Ammon's horn (tissue), 1 donor: Measurements from ENCODE around the gene ZHX3.

Experiments
- DNase-seq: peaks from one replicate; pipeline ENCODE4 v3.0.0-alpha.2; 2016; ENCODE audit warnings: low spot score

Gene ZHX3, protein sequence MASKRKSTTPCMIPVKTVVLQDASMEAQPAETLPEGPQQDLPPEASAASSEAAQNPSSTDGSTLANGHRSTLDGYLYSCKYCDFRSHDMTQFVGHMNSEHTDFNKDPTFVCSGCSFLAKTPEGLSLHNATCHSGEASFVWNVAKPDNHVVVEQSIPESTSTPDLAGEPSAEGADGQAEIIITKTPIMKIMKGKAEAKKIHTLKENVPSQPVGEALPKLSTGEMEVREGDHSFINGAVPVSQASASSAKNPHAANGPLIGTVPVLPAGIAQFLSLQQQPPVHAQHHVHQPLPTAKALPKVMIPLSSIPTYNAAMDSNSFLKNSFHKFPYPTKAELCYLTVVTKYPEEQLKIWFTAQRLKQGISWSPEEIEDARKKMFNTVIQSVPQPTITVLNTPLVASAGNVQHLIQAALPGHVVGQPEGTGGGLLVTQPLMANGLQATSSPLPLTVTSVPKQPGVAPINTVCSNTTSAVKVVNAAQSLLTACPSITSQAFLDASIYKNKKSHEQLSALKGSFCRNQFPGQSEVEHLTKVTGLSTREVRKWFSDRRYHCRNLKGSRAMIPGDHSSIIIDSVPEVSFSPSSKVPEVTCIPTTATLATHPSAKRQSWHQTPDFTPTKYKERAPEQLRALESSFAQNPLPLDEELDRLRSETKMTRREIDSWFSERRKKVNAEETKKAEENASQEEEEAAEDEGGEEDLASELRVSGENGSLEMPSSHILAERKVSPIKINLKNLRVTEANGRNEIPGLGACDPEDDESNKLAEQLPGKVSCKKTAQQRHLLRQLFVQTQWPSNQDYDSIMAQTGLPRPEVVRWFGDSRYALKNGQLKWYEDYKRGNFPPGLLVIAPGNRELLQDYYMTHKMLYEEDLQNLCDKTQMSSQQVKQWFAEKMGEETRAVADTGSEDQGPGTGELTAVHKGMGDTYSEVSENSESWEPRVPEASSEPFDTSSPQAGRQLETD

DNA sequence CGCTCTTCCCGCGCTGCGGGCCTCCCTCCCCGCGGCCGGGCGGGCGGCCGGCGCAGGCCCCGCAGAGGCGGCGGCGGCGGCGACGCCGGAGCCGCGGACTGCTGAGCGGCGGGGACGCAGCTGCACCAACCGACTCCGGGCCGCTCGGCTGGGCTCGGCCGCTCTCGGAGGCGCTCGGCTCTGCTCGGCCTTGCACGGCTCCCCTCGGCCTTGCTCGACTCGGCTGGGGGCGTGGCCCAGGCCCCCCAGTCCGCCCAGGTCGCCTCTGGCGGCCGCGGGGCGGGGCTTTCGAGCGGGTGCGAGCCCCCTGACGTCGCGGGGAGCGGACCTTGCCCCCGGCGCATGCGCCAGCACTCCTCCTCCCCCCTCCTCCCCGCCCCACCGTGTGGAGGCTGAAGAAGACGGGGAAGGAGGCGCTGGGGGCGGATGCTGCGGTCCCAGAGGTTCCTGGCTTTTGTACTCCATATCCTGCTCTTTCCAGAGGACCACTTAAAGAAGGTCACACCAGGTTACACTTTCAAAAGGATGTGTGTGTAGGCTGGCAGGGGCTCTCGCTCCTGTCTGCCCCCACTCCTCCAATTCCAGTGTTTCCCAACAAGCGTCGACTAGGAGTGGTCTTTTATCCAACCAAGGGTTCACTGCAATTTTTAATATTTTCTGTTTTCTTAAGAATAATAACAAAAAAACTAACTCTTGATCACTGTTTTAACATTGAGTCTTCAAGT is at the start of gene ZHX3:
TSS of gene ZHX3 (minus strand) at position 186 of the 725 bp plus-strand sequence. CDS start 112,815 bp downstream, outside the sequence.
- DNase-seq: peak; percentile 96

GRCh38 chr20:41367393-41367695 is 49.8 kb upstream of the ZHX3 start:
- no peak for DNase-seq

GRCh38 chr20:41366546-41367392 is 49.2 kb upstream of the ZHX3 start, which contains the start of gene EMILIN3:
TSS of gene EMILIN3 (minus strand) at chr20:41366818. CDS start at chr20:41366634, 184 bp downstream.
- no peak for DNase-seq

GRCh38 chr20:41365777-41366545 is 48.4 kb upstream of the ZHX3 start:
- DNase-seq: no peak

DNA sequence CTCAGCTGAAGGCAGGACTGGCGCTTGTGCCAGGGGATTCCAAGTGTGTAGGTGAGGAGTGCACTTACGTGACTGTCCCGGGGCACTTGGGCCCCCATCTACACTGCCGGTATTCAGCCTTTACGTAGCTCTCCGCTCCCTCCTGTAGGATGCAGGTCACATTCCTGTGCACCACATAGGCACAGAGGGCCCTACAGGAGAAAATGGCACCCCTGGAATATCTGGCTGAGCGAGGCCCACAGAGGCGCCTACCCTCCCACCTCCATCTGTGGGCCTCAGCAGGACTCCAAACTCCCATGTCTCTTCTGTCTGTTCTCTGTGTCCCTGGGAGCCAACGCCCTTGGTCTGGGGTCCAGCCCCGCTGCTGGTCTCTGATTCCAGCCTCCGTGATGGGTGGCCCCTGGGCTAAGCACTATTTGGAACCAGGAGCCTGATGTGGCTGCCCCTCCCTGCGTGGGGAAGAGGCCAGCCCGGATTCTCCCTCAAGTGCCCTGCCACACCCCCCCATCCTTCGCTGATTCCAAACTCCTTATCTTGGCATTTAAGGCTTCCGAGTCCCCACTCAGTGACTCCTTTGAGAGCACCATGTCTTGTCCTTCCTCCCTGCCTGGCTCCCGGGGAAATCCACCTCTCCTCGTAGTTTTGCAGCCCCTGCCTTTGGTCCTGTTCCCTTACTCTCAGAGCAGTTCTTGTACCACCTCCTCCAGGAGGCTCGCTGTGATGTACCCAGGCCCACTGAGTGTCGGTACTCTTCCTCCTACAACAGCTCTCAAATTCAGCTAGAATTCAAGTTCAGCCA is 47.6 kb upstream of the ZHX3 start:
- DNase-seq: no peak

- DNase-seq: no peak
These were observed 46.8 kb upstream of the ZHX3 start for GRCh38 chr20:41364236-41364855.

DNA sequence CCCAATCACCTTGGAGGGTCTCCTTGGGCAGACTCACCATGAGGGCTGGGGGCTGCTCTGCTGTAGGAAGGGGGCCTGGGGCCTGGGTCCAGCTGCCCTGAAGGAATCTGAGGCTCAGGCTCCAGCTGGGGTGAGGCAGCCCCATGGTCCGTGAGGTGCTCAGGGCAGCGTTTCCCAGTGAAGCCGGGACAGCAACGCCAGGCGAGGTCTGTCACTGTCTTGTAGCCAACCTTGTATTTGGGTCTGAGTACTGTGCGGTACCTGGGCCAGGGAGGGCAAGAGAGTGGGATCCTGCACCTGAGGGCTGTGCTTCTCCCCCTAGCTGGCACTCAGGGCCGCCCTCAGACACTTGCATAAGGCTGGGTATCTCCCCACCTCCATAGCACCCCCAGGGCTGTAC is 46.1 kb upstream of the ZHX3 start:
- DNase-seq: no peak

DNA sequence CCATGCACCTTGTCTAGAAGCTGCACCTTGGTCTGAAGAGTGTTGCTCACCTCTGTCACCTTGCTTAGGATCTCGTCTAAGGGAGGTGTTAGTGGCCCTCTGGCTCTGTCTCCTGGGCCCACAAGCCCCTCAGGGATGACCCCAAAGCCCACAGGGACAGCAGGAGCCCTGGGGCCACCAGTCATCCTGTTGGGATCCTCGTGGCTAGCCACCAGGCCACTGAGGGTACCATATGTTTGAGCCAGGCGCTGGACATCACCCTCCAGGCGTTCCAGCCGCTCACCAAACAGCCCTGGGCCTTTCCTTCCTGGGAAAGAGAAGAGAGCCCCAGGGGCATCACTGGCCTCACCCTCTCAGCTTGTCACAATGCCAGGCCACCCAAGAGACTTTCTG is 45.2 kb upstream of the ZHX3 start:
- no peak for DNase-seq

GRCh38 chr20:41361757-41362747 is 44.5 kb upstream of the ZHX3 start:
- peak; percentile 19 for DNase-seq

DNA sequence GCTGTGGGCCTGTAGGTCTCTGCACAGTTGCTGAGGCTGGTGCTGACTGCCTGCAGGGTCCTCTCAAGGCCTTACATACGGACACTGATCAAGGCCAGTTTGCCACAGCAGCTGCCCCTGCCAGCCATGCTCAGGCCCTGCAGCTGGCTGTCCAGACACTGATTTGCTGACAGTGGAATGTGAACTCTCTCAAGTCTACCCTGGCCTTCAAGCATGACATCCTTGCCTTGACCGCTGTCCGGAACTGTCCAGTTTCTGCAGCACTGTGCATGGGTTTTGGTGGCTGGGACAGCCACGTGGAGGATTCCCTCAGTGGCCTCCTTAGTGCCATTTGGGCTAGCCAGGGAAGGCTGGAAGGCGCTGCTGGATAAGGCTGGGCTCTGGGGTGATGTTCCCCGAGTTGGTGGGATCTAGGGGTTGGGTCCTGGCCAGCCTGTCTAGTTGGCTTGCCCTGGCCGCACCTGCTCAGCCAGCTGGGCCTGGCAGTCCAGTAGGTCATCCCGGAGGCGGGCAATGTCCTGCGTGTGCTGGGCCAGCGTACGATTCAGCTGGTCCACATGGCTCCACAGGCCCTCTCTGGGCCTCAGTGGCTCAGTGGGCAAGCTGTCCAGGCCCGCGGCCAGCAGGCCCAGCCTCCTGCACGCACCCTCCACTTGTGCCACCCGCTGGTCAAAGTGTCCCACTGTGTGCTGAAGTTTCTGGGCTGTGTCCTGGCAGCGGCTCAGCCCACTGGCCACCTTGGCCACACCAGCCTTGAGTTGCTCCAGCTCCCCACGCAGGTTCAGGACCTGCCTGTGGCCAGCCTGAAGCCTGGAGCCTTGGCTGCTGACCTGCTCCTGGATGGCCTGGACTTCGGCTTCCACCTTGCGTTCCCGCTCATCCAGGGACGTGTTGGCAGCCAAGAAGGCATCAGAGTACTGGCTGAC is 43.6 kb upstream of the ZHX3 start:
- no peak for DNase-seq

DNA sequence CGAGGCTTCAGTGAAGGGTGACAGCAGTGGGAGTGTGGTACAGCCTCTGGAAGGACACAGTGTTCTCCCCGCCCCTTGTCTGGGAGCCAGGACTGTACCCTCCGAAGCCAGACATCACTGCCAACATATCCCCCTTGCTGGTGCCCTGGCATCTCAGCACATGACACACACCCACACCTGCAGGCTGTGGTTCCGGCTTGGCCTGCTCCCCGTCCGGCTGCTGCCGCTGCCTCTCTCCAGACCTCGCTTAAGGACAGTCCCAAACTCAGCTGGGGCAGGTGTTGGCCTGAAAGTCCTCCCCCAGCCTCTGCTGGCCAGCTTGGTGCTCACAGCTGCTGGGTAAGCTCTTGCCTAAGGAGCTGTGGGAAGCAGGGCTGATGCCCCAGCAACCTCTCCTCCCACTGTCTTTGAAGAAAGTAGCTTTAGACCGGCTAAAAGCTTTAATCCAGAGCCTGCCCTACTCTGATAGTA is 42.0 kb upstream of the ZHX3 start:
- DNase-seq: peak; percentile 14

GRCh38 chr20:41358717-41359116 is 41.2 kb upstream of the ZHX3 start:
- DNase-seq: no peak

GRCh38 chr20:41358230-41358629 is 40.7 kb upstream of the ZHX3 start:
- DNase-seq: no peak

DNA sequence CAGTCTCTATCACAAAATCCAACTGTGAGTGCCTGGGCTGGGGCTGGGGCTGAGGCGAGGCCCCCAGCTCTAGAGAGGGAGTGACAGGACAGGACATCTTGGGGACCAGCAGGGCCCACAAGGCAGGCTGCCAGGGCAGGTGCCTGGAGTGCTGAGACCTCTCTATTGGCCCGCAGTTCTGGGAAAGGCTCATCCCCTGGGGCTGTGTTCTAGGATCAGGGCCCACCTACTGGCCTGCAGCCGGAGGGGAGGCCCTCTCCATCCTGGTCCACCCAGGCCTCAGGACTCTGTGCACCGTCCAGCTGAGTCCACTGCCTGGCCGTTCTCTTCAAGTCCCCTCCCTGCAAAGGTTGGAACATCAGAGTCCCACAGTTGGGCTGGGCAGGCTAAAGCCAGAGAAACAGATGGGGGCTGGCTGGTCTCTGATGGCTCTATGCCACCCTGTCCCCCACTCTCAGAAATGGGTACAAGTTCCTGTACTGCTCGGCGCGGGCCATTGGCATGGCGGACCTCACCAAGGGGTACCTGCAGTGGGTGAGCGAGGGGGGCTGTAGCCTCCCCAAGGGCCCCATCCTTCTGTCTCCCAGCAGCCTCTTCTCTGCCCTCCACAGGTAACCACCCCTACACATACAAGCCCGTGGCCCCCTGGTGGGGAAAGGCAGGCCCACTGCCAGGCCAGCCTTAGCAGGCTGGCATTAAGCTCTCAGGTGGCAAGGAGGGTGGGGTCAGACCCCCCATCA is 40.1 kb upstream of the ZHX3 start:
- DNase-seq: no peak

GRCh38 chr20:41356951-41357350 is 39.4 kb upstream of the ZHX3 start:
- DNase-seq: no peak

DNA sequence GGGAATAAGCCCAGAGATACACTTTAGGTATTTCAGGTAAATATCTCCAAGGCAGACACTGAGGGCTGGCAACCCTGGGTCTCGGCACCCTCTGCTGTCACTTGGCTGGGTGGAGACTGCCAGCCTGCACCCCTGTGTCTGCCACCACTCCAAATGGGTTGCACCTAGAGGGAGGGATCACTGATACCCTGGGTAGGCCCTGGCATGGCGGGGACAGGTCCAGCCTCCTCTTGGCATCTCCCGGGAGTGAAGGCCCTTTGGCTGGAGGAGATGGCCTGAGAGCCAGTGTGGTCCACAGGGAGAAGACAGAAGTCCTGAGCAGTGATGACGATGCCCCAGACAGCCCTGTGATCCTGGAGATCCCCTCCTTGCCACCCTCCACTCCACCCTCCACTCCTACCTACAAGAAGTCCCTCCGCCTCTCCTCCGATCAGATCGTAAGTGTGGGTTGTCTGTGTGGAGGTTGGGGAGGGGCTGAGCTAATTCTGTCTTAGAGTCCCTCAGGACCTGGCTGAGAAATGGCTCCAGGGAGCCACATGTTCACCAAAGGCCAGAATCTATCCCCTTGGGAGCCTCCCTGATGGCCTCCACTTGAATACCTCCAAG is 38.2 kb upstream of the ZHX3 start:
- DNase-seq: no peak
